H4 (cell line): ENCODE measurements around the gene FREM1. TPM values are rescaled to one million over a fixed set of nuclear protein-coding genes. Genes with fewer than 3 reads are reported as not detected.

Source experiments
- DNase-seq: peaks from one replicate; pipeline ENCODE4 v3.0.0-alpha.2; 2015; ENCODE audit warnings: low spot score
- total RNA-seq: library from RNA; depleted of rRNA; stranded (reverse); fragments of >200 nt; shearing (Covaris generic); gene quantifications from 2 replicates; pipeline ENCODE4 v1.2.3, GENCODE V29; 2014

Gene FREM1
- total RNA-seq, 1 experiment from 2014 or later: 0.19 TPM

- DNase-seq: no peak
Observed at GRCh38 chr9:14822666-14823065, 87.6 kb downstream of the FREM1 start.

DNA sequence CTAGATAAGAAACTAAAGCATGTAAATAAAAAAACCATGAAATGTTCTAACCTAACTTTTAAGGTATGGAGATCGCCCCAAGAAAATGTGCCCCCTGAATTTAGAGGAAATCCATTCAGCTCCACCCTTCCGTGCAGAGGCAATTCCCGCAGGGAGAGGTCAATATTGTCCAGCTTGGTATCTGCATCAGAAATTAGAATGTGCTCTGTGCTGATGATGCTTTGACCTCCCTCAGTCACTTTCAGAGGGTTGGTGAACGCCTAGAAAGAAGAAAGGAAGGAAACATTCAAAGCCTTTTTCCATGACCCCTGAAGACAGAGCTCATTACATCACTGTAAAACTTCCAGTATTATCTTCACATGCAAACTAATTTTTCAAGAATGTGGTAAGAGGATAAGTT, 91.0 kb downstream of the FREM1 start:
- no peak for DNase-seq

DNA sequence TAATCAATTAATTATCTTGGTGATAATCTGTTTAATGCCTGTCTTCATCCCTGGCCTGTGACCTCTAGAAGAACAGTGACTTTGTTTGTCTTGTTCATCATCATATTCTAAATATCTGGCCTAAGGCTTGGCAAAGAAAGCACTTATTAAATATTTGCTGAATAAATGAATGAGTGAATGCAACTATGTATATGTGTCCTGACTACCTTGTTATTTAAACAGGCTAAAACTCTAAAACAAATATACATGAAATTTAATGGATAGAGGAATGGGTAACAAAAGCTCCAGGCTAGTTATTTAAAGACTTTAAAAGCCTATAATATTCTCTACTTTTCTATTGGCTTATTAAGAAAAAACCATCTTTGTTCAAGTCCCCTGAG, 96.0 kb downstream of the FREM1 start:
- no peak for DNase-seq

DNA sequence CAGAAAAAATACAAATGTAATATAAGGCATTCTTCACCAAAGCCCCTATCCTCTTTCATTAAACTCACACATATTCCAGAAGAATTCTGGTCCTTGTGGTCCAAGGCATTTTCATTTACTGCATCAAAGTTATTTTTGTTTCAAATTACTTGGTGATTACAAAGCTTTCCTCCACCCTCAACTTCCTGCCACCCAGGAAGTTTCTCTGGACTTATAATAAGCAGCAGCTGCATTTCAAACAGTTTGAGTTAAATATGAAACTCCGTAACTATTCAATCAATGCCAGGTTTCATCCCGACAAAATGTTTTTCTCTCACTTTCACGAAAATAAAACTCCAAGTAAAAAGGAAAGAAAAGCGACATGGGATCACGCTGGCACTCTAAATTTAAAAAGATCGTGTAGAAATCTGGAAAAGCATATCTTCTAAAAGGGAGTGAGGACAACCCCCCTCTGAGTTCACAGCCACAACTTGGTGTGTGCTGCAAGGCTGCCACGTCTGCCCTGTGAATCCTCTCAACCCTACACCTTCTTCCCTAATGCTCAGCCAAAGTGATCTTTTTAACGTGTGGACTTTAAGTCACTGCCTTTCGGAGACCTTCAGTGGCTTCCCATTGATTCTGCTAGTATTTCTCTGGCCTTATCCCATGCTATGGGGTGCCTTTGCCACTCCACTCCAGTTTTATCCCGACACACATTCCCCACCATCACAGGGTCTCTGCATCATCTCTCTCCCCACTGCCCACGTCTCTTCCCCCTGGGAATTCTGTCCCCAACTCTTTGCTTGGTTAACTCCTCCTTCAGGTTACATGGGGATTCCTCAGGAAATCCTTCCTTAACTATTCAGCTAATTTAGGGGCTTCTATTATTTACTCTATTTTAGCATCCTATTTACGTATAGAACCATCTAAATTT, 96.6 kb downstream of the FREM1 start:
- DNase-seq: peak; percentile 10

DNA sequence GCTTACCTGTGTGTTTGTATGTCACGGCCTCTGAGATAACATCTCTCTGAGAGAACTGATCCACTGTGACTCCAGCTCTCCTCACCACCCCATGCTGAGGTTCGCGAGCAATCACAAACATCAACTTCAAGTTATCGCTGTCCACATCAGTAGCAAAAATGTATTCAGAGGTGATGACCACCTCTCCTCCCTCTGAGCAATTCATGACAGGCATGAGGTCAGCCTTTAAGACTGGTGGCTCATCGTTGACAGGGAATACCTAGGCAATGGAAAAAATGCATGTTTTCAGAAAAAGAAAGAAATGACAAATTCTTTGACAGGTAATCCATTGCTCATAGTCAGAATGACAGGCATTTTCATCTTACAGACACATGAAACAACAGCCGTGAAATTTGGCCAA, 97.4 kb downstream of the FREM1 start:
- no peak for DNase-seq

DNA sequence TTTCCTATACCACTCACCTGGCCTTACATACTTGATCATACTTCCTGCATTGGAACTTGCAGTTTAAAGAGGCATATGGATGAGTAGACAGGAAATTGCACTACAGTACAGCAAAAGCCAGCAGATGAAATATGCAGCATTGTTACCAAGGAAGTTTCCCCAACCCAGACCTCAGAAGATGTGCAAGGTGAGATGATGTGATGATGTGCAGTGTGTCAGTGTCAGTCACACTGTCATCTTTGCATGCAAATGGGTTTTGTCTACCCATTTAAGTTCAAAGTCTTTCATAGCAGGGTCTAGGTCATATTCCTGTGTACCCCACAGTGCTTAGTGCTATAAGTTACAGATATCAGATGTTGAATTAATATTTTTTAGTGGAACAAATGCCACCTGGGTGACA, 98.4 kb downstream of the FREM1 start:
- DNase-seq: no peak

DNA sequence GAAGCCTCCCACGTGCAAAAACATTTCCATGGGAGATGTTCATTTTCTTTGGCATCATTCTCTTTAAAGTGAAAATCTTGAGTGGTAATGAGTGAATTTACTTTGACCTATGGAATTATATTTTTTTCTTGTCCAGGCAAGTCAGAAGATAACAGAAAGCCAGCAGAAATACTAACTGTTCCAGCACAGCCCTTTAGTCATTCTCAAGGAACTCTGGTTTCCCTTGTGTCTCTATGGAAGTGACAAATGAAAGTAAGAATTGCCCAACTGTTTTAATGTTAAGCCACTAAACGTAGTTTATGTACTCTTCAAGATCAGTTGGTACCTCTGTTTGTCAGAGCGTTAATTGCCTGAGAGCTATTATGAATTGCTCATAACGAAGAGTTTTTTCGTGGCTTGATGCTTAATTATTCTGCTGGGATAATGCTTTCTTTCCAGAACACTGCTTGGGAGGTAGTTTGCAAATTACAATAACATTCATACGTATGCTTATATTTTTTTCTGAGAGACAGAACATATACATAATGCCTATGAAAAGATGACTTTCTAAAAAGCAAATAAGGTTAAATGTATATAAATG, 103.2 kb downstream of the FREM1 start:
- DNase-seq: no peak

GRCh38 chr9:14799030-14799429, 111.2 kb downstream of the FREM1 start:
- DNase-seq: no peak

- no peak for DNase-seq
Observed at GRCh38 chr9:14797435-14797834, 112.8 kb downstream of the FREM1 start.

GRCh38 chr9:14793389-14793788, 116.8 kb downstream of the FREM1 start:
- no peak for DNase-seq

GRCh38 chr9:14790628-14791027, 119.6 kb downstream of the FREM1 start:
- no peak for DNase-seq

DNA sequence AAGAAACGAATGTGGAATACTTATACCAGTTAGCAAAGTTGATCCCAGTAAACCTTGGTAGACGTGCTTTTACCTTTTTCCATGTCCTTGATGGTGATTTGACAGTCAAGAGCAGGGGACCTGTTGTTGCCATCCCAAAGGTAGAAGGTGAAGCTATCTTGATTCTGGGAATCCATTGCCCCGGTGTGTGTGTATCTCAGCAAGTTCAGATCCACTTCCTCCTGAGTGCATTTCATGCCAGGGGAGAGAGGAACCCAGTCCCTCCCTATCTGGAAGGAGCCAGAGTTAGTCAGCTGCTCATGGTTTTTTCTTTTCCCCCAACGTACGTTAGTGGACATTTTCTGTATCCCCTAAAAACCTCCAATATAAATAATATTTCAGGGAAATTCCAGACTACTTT, 121.4 kb downstream of the FREM1 start:
- no peak for DNase-seq

DNA sequence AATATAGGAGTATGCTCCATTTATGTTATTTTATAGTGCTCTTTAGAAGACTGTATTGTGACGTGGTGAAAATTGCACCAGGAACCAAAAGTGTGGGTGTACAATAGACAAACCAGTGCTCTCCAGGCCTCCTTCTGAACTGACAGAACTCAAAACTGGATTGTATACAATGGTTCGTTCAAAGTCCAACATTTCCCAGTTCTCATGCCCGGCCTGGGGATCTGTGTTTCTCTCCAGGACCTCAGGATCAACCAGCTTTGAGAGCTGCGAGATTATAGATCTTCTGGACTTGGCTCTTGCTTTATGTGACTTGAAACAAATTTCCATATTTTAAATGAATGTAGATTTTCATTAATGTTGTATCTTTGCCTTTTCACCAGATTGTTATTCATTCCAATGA, 126.9 kb downstream of the FREM1 start:
- no peak for DNase-seq

GRCh38 chr9:14782286-14783051, 127.8 kb downstream of the FREM1 start:
- no peak for DNase-seq

GRCh38 chr9:14780693-14781092, 129.5 kb downstream of the FREM1 start:
- no peak for DNase-seq

GRCh38 chr9:14780251-14780650, 130.0 kb downstream of the FREM1 start:
- no peak for DNase-seq

GRCh38 chr9:14779566-14780022, 130.6 kb downstream of the FREM1 start:
- peak; percentile 23 for DNase-seq

- no peak for DNase-seq
Observed at GRCh38 chr9:14778565-14778964, 131.7 kb downstream of the FREM1 start.

DNA sequence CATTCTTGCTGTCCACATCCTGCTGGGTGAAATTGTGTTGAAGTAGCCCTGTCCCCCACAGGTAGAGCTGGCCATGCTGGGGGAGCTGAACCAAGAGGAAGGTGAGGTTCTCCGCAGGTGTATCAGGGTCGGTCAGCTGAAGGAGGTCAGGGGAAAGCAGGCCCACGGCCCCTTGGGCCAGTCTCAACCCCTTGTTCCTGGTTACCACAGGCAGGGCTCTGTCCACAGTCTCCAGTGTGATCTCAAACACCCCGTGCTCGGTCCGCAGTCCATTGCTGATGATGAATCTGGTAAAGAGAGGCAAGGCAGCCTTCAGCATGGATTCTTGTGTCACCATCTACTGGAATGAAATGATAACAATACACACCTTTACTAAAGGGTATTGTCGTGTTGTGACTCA, 134.3 kb downstream of the FREM1 start:
- no peak for DNase-seq

- no peak for DNase-seq
Observed at GRCh38 chr9:14770592-14770991, 139.6 kb downstream of the FREM1 start.

DNA sequence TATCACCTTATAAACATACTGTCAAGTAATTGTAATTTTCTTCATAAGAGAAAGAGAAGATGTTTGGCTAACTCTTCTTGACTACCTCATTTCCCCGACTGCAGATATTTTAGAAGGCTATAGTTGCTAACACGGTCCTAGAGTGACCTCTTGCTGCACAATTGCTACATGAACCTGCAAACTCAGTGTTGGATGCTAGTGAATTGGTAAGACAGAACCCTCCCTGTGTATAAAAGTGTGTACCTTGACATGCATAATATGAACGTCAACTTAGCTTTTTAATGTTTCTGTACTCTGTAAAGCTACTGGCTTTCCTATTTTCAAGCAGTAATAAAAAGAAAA, 141.0 kb downstream of the FREM1 start:
- DNase-seq: peak; percentile 20

GRCh38 chr9:14768405-14769229, 141.6 kb downstream of the FREM1 start:
- peak; percentile 33 for DNase-seq
